WTC11 (cell line): ENCODE results near the gene CCBE1. TPM values are rescaled to one million over a fixed set of nuclear protein-coding genes. Genes with fewer than 3 reads are reported as not detected.

Source experiments
- ATAC-seq: fragments of 200-7000 bp; cut with Tn5 transposase; 2 replicates; pipeline ENCODE4 v1.10.0; 2021; ENCODE audit warnings: mild to moderate bottlenecking, moderate library complexity
- CTCF ChIA-PET: fragments of 300-600 bp; sonication (Branson Sonifier 250); formaldehyde crosslinking; loops from one replicate; lab custom pipeline; 2021; ENCODE audit warnings: antibody characterized with exemption; lab: Charles Lee
- POLR2A ChIA-PET: fragments of 350-600 bp; sonication (Branson Sonifier 250); formaldehyde crosslinking; loops from one replicate; lab custom pipeline; 2021; ENCODE audit warnings: antibody characterized with exemption; lab: Charles Lee
- DNase-seq: peaks from one replicate; pipeline ENCODE4 v3.0.0; 2021; ENCODE audit warnings: low spot score
- H3K27ac Mint-ChIP-seq: 2 replicates; pipeline ENCODE4 v1.8.0; 2021; ENCODE audit warnings: mixed read lengths
- H3K27me3 Mint-ChIP-seq: 2 replicates; pipeline ENCODE4 v1.8.0; 2021; ENCODE audit warnings: low read depth, mild to moderate bottlenecking, moderate library complexity, mixed read lengths
- H3K36me3 Mint-ChIP-seq: 2 replicates; pipeline ENCODE4 v1.8.0; 2021; ENCODE audit warnings: mixed read lengths
- H3K4me1 Mint-ChIP-seq: 2 replicates; pipeline ENCODE4 v1.8.0; 2022; ENCODE audit warnings: mixed read lengths
- H3K4me3 Mint-ChIP-seq: 2 replicates; pipeline ENCODE4 v1.8.0; 2021; ENCODE audit warnings: mild to moderate bottlenecking, moderate library complexity, mixed read lengths
- H3K9me3 Mint-ChIP-seq: 2 replicates; pipeline ENCODE4 v1.8.0; 2021; ENCODE audit warnings: mixed read lengths
- ESRRA ChIP-seq: sonication (generic); formaldehyde crosslinking; IDR thresholded peaks from 2 replicates; pipeline ENCODE4 v1.8.1; 2022; ENCODE audit warnings: mild to moderate bottlenecking, missing genetic modification reagents, borderline replicate concordance
- ETV6 ChIP-seq: sonication (generic); formaldehyde crosslinking; IDR thresholded peaks from 2 replicates; pipeline ENCODE4 v1.8.1; 2022; ENCODE audit warnings: mild to moderate bottlenecking, missing genetic modification reagents
- KAT7 ChIP-seq: sonication (generic); formaldehyde crosslinking; IDR thresholded peaks from 2 replicates; pipeline ENCODE4 v1.8.1; 2023; ENCODE audit warnings: missing genetic modification reagents, mild to moderate bottlenecking, borderline replicate concordance
- MYBL2 ChIP-seq: sonication (generic); formaldehyde crosslinking; IDR thresholded peaks from 2 replicates; pipeline ENCODE4 v1.8.1; 2023; ENCODE audit warnings: mild to moderate bottlenecking, moderate library complexity, missing genetic modification reagents
- OVOL2 ChIP-seq: fragments of 250-450 bp; sonication (Bioruptor Pico); IDR thresholded peaks from 2 replicates; pipeline ENCODE4 v1.9.0; 2021; ENCODE audit warnings: mild to moderate bottlenecking, borderline replicate concordance
- PRRX2 ChIP-seq: fragments of 250-450 bp; sonication (Bioruptor Pico); IDR thresholded peaks from 2 replicates; pipeline ENCODE4 v1.8.0; 2021; ENCODE audit warnings: mild to moderate bottlenecking
- SMAD3 ChIP-seq: sonication (generic); formaldehyde crosslinking; IDR thresholded peaks from 2 replicates; pipeline ENCODE4 v1.8.0; 2022; ENCODE audit warnings: missing genetic modification reagents, mild to moderate bottlenecking, borderline replicate concordance
- SOX15 ChIP-seq: fragments of 250-450 bp; sonication (Bioruptor Pico); IDR thresholded peaks from 2 replicates; pipeline ENCODE4 v1.9.0; 2021; ENCODE audit warnings: mild to moderate bottlenecking
- TEAD1 ChIP-seq: sonication (generic); formaldehyde crosslinking; IDR thresholded peaks from 2 replicates; pipeline ENCODE4 v1.8.0; 2022; ENCODE audit warnings: mild to moderate bottlenecking, missing genetic modification reagents
- total RNA-seq: library from RNA; stranded (reverse); gene quantifications from 3 replicates; pipeline ENCODE4 v1.2.3, GENCODE V29; 2021
- TF ChIP-seq, protein P1 (sequence below): sonication (generic); formaldehyde crosslinking; IDR thresholded peaks from 2 replicates; pipeline ENCODE4 v1.8.0; 2023; ENCODE audit warnings: mild to moderate bottlenecking, missing genetic modification reagents
- TF ChIP-seq, protein P2 (sequence below): sonication (generic); formaldehyde crosslinking; IDR thresholded peaks from 2 replicates; pipeline ENCODE4 v1.8.0; 2022; ENCODE audit warnings: mild to moderate bottlenecking, missing genetic modification reagents
- TF ChIP-seq, protein P3 (sequence below): fragments of 250-450 bp; sonication (Bioruptor Pico); conservative IDR thresholded peaks from 2 replicates; pipeline ENCODE4 v1.9.0; 2021; ENCODE audit warnings: mild to moderate bottlenecking
- TF ChIP-seq, protein P4 (sequence below): sonication (generic); formaldehyde crosslinking; IDR thresholded peaks from 2 replicates; pipeline ENCODE4 v1.8.1; 2023; ENCODE audit warnings: mild to moderate bottlenecking, moderate library complexity, missing genetic modification reagents
- TF ChIP-seq, protein P5 (sequence below): fragments of 200-600 bp; IDR thresholded peaks from 2 replicates; pipeline ENCODE4 v1.8.0; 2022; ENCODE audit warnings: antibody characterized with exemption
- TF ChIP-seq, protein P6 (sequence below): sonication (generic); formaldehyde crosslinking; IDR thresholded peaks from 2 replicates; pipeline ENCODE4 v1.8.0; 2022; ENCODE audit warnings: mild to moderate bottlenecking, missing genetic modification reagents
- TF ChIP-seq, protein P7 (sequence below): sonication (generic); formaldehyde crosslinking; IDR thresholded peaks from 2 replicates; pipeline ENCODE4 v1.8.1; 2023; ENCODE audit warnings: mild to moderate bottlenecking, missing genetic modification reagents, borderline replicate concordance

Gene CCBE1
- total RNA-seq, 1 experiment from 2014 or later = 9.7 TPM

DNA sequence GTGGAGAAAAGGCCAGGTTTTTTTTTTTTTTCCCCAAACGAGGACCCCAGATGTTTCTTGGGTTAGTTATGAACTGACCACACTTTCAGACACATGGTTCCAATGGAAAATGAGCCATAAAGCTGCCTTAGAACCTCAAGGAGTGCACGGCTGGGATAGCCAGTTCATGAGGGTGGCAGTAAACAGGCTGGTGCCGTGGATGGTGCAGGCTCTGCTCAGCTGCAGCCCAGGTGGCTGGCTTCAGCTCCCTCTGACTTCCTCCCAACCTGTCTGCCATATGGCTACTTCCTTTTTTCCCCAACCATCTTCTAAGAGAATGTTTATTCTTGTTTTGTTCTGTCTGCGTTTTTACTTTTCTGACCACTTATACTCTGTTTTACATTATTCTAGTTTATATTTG lies 228.4 kb downstream of the CCBE1 start (continued):
- TF ChIP-seq, protein P1, sequence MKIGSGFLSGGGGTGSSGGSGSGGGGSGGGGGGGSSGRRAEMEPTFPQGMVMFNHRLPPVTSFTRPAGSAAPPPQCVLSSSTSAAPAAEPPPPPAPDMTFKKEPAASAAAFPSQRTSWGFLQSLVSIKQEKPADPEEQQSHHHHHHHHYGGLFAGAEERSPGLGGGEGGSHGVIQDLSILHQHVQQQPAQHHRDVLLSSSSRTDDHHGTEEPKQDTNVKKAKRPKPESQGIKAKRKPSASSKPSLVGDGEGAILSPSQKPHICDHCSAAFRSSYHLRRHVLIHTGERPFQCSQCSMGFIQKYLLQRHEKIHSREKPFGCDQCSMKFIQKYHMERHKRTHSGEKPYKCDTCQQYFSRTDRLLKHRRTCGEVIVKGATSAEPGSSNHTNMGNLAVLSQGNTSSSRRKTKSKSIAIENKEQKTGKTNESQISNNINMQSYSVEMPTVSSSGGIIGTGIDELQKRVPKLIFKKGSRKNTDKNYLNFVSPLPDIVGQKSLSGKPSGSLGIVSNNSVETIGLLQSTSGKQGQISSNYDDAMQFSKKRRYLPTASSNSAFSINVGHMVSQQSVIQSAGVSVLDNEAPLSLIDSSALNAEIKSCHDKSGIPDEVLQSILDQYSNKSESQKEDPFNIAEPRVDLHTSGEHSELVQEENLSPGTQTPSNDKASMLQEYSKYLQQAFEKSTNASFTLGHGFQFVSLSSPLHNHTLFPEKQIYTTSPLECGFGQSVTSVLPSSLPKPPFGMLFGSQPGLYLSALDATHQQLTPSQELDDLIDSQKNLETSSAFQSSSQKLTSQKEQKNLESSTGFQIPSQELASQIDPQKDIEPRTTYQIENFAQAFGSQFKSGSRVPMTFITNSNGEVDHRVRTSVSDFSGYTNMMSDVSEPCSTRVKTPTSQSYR (CRISPR knock-in tag) = no peak
- TF ChIP-seq, protein P2, sequence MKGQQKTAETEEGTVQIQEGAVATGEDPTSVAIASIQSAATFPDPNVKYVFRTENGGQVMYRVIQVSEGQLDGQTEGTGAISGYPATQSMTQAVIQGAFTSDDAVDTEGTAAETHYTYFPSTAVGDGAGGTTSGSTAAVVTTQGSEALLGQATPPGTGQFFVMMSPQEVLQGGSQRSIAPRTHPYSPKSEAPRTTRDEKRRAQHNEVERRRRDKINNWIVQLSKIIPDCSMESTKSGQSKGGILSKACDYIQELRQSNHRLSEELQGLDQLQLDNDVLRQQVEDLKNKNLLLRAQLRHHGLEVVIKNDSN = no peak

DNA sequence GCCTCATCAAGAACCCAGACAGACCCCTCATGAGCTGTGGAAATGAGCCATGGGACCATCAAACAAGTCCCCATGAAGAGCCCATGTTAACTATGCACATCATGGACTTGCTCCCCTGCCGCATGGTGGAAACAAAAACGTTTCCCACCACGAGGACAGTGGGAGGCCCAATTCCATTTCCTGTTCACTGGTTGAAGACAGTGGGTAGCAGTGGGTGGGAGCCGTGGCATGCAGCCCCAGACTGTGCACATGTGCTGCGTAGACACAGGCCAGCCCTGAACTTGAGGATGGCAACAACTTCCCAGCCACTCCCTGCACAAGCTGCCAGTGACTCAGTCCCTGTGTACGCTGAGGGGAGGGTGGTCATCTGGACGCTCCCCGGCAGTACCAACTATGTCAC lies 229.7 kb downstream of the CCBE1 start:
- H3K9me3 Mint-ChIP-seq = no peaks in the 10 kb centered on the region
- no peak overlapping the region for H3K27ac Mint-ChIP-seq
- ChIA-PET POLR2A (no interaction called here), CTCF (no interaction called here)
- TF ChIP-seq, protein P3, sequence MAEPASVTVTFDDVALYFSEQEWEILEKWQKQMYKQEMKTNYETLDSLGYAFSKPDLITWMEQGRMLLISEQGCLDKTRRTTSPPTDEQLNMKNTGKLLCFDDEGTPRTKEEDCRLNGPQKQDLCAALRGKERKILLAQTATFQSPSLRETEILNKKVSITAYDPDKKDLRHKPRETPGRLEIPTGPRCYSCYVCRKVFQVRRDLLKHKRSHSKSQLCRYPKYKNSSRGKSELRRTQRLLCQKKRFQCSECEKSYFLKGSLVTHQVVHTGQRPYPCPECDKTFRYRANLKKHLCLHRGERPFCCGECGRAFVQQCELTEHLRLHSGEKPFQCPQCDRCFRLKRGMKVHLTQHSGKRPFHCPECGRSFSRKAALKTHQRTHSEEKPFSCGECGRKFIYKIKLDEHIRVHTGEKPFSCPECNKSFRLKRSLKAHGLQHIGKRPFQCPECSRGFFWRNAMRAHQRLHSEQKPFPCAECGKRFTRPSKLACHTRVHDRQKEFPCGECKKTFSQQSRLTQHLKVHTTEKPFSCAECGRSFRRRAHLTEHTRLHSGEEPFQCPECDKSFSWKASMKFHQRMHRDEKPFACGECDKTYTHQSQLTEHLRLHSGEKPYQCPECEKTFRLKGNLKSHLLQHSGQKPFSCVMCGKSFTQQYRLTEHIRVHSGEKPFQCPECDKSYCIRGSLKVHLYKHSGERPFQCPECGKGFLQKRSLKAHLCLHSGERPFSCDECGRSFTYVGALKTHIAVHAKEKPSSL = no peak
- TF ChIP-seq SMAD3 = no peak
- TF ChIP-seq, protein P4, sequence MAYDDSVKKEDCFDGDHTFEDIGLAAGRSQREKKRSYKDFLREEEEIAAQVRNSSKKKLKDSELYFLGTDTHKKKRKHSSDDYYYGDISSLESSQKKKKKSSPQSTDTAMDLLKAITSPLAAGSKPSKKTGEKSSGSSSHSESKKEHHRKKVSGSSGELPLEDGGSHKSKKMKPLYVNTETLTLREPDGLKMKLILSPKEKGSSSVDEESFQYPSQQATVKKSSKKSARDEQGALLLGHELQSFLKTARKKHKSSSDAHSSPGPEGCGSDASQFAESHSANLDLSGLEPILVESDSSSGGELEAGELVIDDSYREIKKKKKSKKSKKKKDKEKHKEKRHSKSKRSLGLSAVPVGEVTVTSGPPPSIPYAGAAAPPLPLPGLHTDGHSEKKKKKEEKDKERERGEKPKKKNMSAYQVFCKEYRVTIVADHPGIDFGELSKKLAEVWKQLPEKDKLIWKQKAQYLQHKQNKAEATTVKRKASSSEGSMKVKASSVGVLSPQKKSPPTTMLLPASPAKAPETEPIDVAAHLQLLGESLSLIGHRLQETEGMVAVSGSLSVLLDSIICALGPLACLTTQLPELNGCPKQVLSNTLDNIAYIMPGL = no peak
- TF ChIP-seq ETV6 = no peak
- no peak for TF ChIP-seq ESRRA (CRISPR knock-in tag)
- TF ChIP-seq PRRX2 = no peak
- TF ChIP-seq KAT7 (CRISPR knock-in tag) = no peak
- TF ChIP-seq, protein P5, sequence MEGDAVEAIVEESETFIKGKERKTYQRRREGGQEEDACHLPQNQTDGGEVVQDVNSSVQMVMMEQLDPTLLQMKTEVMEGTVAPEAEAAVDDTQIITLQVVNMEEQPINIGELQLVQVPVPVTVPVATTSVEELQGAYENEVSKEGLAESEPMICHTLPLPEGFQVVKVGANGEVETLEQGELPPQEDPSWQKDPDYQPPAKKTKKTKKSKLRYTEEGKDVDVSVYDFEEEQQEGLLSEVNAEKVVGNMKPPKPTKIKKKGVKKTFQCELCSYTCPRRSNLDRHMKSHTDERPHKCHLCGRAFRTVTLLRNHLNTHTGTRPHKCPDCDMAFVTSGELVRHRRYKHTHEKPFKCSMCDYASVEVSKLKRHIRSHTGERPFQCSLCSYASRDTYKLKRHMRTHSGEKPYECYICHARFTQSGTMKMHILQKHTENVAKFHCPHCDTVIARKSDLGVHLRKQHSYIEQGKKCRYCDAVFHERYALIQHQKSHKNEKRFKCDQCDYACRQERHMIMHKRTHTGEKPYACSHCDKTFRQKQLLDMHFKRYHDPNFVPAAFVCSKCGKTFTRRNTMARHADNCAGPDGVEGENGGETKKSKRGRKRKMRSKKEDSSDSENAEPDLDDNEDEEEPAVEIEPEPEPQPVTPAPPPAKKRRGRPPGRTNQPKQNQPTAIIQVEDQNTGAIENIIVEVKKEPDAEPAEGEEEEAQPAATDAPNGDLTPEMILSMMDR = no peak
- no peak for TF ChIP-seq TEAD1 (CRISPR knock-in tag)
- TF ChIP-seq SOX15 (CRISPR knock-in tag) = no peak
- TF ChIP-seq OVOL2 (CRISPR knock-in tag) = no peak
- TF ChIP-seq, protein P6, sequence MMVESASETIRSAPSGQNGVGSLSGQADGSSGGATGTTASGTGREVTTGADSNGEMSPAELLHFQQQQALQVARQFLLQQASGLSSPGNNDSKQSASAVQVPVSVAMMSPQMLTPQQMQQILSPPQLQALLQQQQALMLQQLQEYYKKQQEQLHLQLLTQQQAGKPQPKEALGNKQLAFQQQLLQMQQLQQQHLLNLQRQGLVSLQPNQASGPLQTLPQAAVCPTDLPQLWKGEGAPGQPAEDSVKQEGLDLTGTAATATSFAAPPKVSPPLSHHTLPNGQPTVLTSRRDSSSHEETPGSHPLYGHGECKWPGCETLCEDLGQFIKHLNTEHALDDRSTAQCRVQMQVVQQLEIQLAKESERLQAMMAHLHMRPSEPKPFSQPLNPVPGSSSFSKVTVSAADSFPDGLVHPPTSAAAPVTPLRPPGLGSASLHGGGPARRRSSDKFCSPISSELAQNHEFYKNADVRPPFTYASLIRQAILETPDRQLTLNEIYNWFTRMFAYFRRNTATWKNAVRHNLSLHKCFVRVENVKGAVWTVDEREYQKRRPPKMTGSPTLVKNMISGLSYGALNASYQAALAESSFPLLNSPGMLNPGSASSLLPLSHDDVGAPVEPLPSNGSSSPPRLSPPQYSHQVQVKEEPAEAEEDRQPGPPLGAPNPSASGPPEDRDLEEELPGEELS (CRISPR knock-in tag) = no peak
- TF ChIP-seq MYBL2 (CRISPR knock-in tag) = no peak
- TF ChIP-seq, protein P7, sequence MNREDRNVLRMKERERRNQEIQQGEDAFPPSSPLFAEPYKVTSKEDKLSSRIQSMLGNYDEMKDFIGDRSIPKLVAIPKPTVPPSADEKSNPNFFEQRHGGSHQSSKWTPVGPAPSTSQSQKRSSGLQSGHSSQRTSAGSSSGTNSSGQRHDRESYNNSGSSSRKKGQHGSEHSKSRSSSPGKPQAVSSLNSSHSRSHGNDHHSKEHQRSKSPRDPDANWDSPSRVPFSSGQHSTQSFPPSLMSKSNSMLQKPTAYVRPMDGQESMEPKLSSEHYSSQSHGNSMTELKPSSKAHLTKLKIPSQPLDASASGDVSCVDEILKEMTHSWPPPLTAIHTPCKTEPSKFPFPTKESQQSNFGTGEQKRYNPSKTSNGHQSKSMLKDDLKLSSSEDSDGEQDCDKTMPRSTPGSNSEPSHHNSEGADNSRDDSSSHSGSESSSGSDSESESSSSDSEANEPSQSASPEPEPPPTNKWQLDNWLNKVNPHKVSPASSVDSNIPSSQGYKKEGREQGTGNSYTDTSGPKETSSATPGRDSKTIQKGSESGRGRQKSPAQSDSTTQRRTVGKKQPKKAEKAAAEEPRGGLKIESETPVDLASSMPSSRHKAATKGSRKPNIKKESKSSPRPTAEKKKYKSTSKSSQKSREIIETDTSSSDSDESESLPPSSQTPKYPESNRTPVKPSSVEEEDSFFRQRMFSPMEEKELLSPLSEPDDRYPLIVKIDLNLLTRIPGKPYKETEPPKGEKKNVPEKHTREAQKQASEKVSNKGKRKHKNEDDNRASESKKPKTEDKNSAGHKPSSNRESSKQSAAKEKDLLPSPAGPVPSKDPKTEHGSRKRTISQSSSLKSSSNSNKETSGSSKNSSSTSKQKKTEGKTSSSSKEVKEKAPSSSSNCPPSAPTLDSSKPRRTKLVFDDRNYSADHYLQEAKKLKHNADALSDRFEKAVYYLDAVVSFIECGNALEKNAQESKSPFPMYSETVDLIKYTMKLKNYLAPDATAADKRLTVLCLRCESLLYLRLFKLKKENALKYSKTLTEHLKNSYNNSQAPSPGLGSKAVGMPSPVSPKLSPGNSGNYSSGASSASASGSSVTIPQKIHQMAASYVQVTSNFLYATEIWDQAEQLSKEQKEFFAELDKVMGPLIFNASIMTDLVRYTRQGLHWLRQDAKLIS (CRISPR knock-in tag) = no peak
- DNase-seq (no peak), ATAC-seq (no peak)
- no peaks in the 10 kb centered on the region for H3K36me3 Mint-ChIP-seq
- no peaks in the 10 kb centered on the region for H3K27me3 Mint-ChIP-seq
- H3K4me1 Mint-ChIP-seq = peaks cover 10% of the 10 kb centered on the region
- no peak overlapping the region for H3K4me3 Mint-ChIP-seq
